Central memory CD8-positive, alpha-beta T cell (primary cell): ENCODE measurements around the gene PLEKHA4.
A peak's percentile ranks its signal among the peaks of the same experiment; 100 is the strongest.
"Not testable (repeated sequence)": the region's sequence is repeated elsewhere in the genome, so short reads cannot be mapped to it uniquely, and the experiment has no call there.

ENCODE experiments used
- ATAC-seq: fragments of 150-1000 bp; cut with Tn5 transposase; replicated peaks from 2 replicates; pipeline ENCODE4 v1.10.0; 2022; ENCODE audit warnings: mild to moderate bottlenecking, moderate FRiP score, moderate number of reproducible peaks; ENCODE audit not compliant: poor library complexity, severe bottlenecking; ENCODE audit errors: extremely low read depth
- DNase-seq, 2 donors: peaks; one replicate each; pipeline ENCODE4 v3.0.0; 2021; ENCODE audit warnings: low spot score in 2 of 2
- H3K27ac Mint-ChIP-seq: one replicate; pipeline ENCODE4 v1.8.0; 2022; ENCODE audit warnings: low read depth, mild to moderate bottlenecking, moderate library complexity, mixed read lengths
- H3K27me3 Mint-ChIP-seq: one replicate; pipeline ENCODE4 v1.8.0; 2022; ENCODE audit warnings: mixed read lengths
- H3K36me3 Mint-ChIP-seq: one replicate; pipeline ENCODE4 v1.8.0; 2022; ENCODE audit warnings: mild to moderate bottlenecking, moderate library complexity, mixed read lengths; ENCODE audit not compliant: insufficient read depth
- H3K4me1 Mint-ChIP-seq: one replicate; pipeline ENCODE4 v1.8.0; 2022; ENCODE audit warnings: mixed read lengths
- H3K4me3 Mint-ChIP-seq: one replicate; pipeline ENCODE4 v1.8.0; 2022; ENCODE audit warnings: mild to moderate bottlenecking, moderate library complexity, mixed read lengths
- H3K9me3 Mint-ChIP-seq: one replicate; pipeline ENCODE4 v1.8.0; 2022; ENCODE audit warnings: mixed read lengths

The PLEKHA4 gene

GRCh38 chr19:48868114-48868886 is at the start of gene PLEKHA4:
TSS of gene PLEKHA4 (minus strand) at chr19:48868617. CDS start at chr19:48867620, 997 bp downstream.
- H3K9me3 Mint-ChIP-seq: no peaks in the 10 kb centered on the region
- peaks cover 13% of the 10 kb centered on the region for H3K27me3 Mint-ChIP-seq
- DNase-seq: no peak

GRCh38 chr19:48918071-48918470 is 49.7 kb upstream of the PLEKHA4 start:
- Mint-ChIP-seq H3K4me1 (no peaks in the 10 kb centered on the region), H3K27me3 (no peaks in the 10 kb centered on the region), H3K36me3 (peaks cover 29% of the 10 kb centered on the region), H3K27ac (no peak overlapping the region), H3K4me3 (no peak overlapping the region), H3K9me3 (no peaks in the 10 kb centered on the region)
- ATAC-seq (no peak), DNase-seq (no peak)

More at GRCh38 chr19:48868114-48868886, at the start of gene PLEKHA4:
- Mint-ChIP-seq H3K27ac (no peak within 1 kb of the TSS), H3K36me3 (peaks cover 16% of the 10 kb centered on the region), H3K4me1 (peaks cover 14% of the 10 kb centered on the region), H3K4me3 (no peak within 1 kb of the TSS)
- ATAC-seq: no peak

- no peaks in the 10 kb centered on the region for H3K4me1 Mint-ChIP-seq
- peaks cover 37% of the 10 kb centered on the region for H3K36me3 Mint-ChIP-seq
- DNase-seq (no peak), ATAC-seq (no peak)
- no peaks in the 10 kb centered on the region for H3K27me3 Mint-ChIP-seq
- no peak overlapping the region for H3K4me3 Mint-ChIP-seq
- no peak overlapping the region for H3K27ac Mint-ChIP-seq
- no peaks in the 10 kb centered on the region for H3K9me3 Mint-ChIP-seq
Observed at GRCh38 chr19:48915757-48916156, 47.3 kb upstream of the PLEKHA4 start.

GRCh38 chr19:48914181-48914580 is 45.8 kb upstream of the PLEKHA4 start:
- Mint-ChIP-seq H3K9me3 (no peaks in the 10 kb centered on the region), H3K36me3 (peaks cover 47% of the 10 kb centered on the region), H3K27ac (peak overlapping the region; percentile 67), H3K27me3 (no peaks in the 10 kb centered on the region), H3K4me1 (no peaks in the 10 kb centered on the region), H3K4me3 (no peak overlapping the region)
- ATAC-seq: no peak
- no peak for DNase-seq

GRCh38 chr19:48913114-48913889 is 44.9 kb upstream of the PLEKHA4 start:
- H3K4me3 Mint-ChIP-seq: no peak overlapping the region
- peaks cover 51% of the 10 kb centered on the region for H3K36me3 Mint-ChIP-seq
- ATAC-seq: peak; percentile 70
- no peaks in the 10 kb centered on the region for H3K9me3 Mint-ChIP-seq
- H3K27ac Mint-ChIP-seq: peak overlapping the region; percentile 67
- no peaks in the 10 kb centered on the region for H3K27me3 Mint-ChIP-seq
- DNase-seq: no peak
- no peaks in the 10 kb centered on the region for H3K4me1 Mint-ChIP-seq

GRCh38 chr19:48910803-48911202 is 42.4 kb upstream of the PLEKHA4 start:
- H3K27me3 Mint-ChIP-seq: no peaks in the 10 kb centered on the region
- peaks cover 60% of the 10 kb centered on the region for H3K36me3 Mint-ChIP-seq
- H3K4me3 Mint-ChIP-seq: no peak overlapping the region
- DNase-seq: no peak
- H3K9me3 Mint-ChIP-seq: no peaks in the 10 kb centered on the region
- no peak for ATAC-seq
- no peaks in the 10 kb centered on the region for H3K4me1 Mint-ChIP-seq
- no peak overlapping the region for H3K27ac Mint-ChIP-seq

- not testable (repeated sequence) for DNase-seq, H3K9me3 Mint-ChIP-seq, H3K27ac Mint-ChIP-seq, H3K27me3 Mint-ChIP-seq, H3K4me1 Mint-ChIP-seq, ATAC-seq, H3K4me3 Mint-ChIP-seq
- H3K36me3 Mint-ChIP-seq: peaks cover 63% of the 10 kb centered on the region
Observed at GRCh38 chr19:48909424-48910077, 41.1 kb upstream of the PLEKHA4 start.

- ATAC-seq (no peak), DNase-seq (no peak)
- no peak overlapping the region for H3K4me3 Mint-ChIP-seq
- no peaks in the 10 kb centered on the region for H3K9me3 Mint-ChIP-seq
- H3K4me1 Mint-ChIP-seq: peaks cover 2% of the 10 kb centered on the region
- no peak overlapping the region for H3K27ac Mint-ChIP-seq
- no peaks in the 10 kb centered on the region for H3K27me3 Mint-ChIP-seq
- peaks cover 56% of the 10 kb centered on the region for H3K36me3 Mint-ChIP-seq
Observed at GRCh38 chr19:48907671-48908070, 39.3 kb upstream of the PLEKHA4 start.

- Mint-ChIP-seq H3K27me3 (no peaks in the 10 kb centered on the region), H3K27ac (no peak overlapping the region), H3K4me1 (peaks cover 14% of the 10 kb centered on the region), H3K36me3 (peaks cover 50% of the 10 kb centered on the region), H3K4me3 (no peak overlapping the region), H3K9me3 (no peaks in the 10 kb centered on the region)
- DNase-seq: no peak
- ATAC-seq: no peak
Observed at GRCh38 chr19:48906324-48906723, 37.9 kb upstream of the PLEKHA4 start.

- Mint-ChIP-seq H3K4me1 (peaks cover 19% of the 10 kb centered on the region), H3K4me3 (no peak overlapping the region), H3K27ac (no peak overlapping the region), H3K9me3 (no peaks in the 10 kb centered on the region), H3K36me3 (peaks cover 49% of the 10 kb centered on the region), H3K27me3 (no peaks in the 10 kb centered on the region)
- ATAC-seq (no peak), DNase-seq (no peak)
Observed at GRCh38 chr19:48905664-48906063, 37.2 kb upstream of the PLEKHA4 start.

GRCh38 chr19:48903788-48904187 is 35.4 kb upstream of the PLEKHA4 start:
- Mint-ChIP-seq H3K36me3 (peaks cover 42% of the 10 kb centered on the region), H3K4me1 (peaks cover 31% of the 10 kb centered on the region)
- DNase-seq, ATAC-seq, H3K27ac Mint-ChIP-seq, H3K4me3 Mint-ChIP-seq, H3K9me3 Mint-ChIP-seq, H3K27me3 Mint-ChIP-seq: not testable (repeated sequence)

- Mint-ChIP-seq H3K4me3 (peak overlapping the region; percentile 97), H3K4me1 (peaks cover 31% of the 10 kb centered on the region), H3K36me3 (peaks cover 33% of the 10 kb centered on the region)
- not testable (repeated sequence) for H3K27me3 Mint-ChIP-seq, ATAC-seq, DNase-seq, H3K9me3 Mint-ChIP-seq, H3K27ac Mint-ChIP-seq
Observed at GRCh38 chr19:48902291-48902690, 33.9 kb upstream of the PLEKHA4 start.
